Kidney glomerular epithelial cell (primary cell): ENCODE measurements around the gene PRR5.

Experiments
- DNase-seq: peaks from one replicate; lab custom pipeline; 2025; lab: John Stamatoyannopoulos, UW

The PRR5 gene

DNA sequence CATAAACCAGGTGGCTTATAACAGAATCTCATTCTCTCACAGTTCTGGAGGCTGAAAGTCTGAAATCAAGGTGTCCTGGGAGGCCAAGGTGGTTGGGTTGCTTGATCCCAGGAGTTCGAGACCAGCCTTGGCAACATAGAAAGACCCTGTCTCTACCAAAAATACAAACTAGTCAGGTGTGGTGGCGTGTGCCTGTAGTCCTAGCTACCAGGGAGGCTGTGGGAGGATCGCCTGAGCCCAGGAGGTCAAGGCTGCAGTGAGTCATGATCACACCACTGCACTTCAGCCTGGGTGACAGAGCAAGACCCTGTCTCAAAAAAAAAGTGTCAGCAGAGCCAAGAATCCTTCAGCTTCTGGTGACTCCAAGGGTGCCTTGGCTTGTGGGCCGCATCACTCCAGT, 8.9 kb upstream of the PRR5 start:
- no peak for DNase-seq

DNA sequence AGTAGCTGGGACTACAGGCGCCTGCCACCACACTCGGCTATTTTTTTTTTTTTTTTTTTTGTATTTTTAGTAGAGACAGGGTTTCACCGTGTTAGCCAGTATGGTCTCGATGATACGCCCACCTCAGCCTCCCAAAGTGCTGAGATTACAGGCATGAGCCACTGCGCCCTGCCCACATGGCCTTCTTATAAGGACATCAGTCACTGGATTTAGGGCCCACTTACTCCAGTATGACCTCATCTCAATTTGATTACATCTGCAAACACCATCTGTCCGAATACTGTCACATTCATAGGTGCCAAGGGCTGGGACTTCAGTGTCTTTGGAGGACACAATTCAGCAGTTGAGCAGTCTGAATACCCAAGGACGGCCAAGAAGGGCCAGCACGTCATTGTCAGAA, 8.2 kb upstream of the PRR5 start:
- no peak for DNase-seq

DNA sequence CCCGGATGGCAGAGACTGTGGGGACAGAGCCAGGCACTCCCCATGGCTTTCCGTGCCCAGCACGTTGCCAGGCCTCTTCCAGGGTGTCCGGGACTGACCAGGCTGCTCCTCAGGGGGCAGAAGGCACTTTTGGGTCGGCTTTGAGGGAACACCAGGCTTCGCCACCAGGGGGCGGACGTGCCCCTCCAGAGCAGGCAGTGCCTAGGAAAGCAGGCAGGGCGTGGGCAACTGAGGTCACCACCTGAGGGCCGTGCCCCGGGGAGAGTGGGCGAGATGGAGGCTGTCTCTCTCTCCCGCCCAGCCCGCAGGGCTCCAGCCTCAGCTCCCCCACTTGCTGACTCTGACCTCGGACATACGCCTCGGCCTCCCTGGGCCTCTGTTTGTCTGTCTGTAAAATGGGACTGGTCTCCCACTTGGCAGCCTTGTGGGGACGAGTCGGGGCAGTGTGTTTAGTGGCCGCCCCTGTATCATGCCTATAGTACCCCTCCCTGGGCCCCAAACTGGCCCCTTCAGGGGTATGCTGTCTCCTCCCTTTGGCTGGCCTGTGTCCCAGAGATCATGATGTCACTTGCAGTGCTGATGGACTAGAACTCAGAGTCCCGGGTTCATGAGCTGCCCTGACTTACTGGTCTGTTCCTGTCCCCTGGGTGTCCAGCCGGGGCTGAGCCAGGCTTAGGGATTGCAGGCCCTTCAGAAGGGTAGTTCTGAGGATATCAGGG, 4.4 kb upstream of the PRR5 start:
- DNase-seq = peak; percentile 72

DNA sequence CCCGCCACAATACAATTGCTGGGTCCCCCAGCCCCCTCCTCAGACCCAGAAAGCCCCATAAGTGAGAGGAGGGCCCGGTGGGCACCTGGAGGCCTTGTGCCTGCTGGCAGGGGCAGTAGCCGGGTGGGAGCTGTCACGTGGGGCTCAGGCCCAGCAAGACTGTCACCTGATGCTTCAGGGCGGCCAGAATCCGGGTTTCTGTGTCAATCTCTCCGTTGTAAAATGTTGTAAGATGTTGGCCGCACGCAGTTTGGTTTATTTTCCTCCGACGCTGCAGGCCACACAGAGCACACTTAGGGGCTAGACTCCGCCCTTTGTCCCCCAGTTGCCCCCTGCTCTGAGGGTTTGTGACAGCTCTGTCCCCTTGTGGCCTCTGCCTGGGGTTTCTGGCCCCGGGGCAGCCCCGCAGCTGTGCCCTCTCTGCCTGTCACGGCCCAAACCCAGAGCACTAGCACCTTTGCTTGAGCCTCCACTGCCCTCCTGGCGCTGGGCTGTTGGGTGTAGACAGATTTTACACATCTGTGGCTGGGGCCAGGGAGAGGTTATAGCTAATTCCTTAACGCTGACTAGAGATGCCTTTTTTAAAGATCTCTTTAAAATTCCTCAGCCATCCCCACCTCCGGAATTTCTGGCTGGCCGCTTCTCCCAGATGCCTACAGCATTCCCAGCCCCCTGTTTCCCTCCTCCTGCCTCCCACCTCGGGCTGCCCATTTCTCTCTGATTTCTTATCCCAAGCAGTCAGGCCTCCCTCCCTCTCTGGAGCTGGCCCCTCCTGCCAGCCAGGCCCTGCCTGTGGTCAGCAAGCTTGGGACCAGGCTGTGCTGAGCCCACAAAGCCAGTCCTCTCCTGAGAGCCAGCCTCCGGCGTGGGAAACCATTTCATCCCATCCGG, 3.2 kb upstream of the PRR5 start:
- DNase-seq = peak; percentile 89

DNA sequence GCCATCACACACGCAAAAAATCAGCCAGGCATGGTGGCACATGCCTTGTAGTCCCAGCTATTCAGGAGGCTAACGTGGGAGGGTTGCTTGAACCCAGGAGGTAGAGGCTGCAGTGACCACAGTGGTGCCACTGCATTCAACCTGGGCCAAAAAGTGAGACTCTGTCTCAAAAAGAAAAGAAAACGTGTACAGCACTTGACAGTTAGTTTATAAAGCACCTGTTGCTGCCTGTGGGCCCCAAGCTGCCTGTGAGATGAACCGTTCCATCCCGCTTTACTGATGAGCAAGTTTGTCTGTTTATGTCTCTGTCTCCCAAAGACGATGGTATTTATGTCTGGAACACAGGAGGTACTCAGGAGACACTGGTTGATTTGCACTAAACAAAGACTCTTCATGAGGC, 1.5 kb upstream of the PRR5 start:
- DNase-seq = no peak

DNA sequence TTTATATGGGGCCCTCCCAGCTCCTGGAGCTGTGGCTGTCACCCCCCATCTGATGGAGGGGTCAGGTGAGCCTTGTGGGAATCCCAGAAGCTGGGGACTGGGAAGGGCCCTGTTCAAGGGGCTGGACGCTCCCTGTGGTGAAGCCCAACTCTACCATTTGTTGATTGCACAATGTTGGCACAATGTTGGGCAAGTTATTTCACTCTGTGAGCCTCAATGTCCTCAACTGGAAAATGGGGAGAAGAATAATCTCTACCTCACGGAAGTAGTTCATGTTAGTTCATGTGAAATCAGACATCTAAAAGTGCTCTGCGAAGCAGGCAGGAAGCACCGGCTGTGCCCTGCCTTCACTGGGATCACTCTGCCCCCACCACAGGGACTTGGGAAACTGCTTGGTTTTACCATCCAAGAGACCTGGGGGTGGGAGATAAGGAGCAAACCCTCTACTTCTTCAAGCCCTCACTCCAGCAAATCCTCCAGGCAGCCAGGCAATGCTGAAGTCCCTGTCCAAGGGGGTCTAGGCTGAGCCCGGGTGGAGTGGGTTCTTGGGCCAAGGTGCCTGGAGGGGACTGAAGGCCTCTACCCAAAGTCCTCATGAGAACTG, 715 bp upstream of the PRR5 start:
- DNase-seq = no peak

DNA sequence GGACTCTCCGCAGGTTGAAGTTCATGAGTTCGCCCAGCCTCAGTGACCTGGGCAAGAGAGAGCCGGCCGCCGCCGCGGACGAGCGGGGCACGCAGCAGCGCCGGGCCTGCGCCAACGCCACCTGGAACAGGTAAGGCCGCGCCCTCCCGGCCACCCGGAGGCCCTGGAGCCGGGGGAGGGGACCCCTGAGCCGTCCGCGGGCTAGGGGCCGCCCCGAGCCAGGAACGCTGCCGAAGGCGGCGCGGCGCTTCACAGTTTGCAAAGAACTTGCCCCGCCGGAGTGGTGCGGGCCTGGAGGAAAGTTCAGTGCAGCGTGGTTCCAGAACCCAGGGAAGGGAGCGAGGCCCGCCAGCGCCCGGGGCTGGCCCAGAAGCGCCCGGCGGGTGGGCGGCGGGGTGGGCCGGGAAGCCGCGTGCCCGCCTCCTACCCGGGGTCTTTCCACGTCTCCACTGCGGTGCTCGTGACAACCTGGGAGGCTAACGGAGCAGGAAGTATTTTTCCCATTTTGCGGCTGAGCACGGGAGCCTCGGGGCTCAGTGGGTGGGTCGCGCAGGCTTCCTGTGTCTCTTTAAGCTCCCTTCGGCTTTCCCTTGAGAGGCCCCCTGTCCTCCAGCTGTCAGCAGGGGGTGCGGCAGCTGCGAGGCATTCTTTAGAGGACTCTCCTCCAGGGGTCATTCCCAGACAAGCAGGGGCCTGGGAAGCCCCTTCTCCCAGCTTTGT, 635 bp downstream of the PRR5 start:
- DNase-seq = peak; percentile 1

DNA sequence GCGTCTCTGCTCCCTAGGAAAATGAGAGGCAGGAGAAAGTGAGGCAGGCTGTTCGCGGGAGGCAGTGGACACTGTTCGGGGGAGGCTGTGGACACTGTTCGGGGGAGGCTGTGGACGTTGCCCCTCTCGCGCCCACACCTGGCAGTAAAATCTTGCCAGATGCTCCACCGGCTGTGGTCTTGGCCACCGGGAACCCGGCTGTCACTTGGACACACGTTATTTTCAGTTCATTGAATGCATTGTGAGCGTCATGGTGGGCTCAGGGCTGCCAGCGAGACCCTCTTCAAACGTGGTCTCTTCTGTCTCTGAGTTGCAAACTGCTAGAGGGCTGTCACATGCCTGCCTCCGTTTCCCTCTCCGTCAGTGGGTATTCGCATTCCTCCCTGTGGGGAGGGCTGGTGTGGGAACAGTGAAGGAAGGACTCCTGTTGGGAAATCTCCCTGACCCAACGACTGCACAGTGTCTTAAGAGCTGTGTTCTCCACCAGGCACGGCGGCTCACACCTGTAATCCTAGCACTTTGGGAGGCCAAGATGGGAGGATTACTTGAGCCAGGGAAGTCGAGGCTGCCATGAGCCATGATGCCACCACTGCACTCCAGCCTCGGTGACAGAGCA, 1.4 kb downstream of the PRR5 start:
- no peak for DNase-seq

DNA sequence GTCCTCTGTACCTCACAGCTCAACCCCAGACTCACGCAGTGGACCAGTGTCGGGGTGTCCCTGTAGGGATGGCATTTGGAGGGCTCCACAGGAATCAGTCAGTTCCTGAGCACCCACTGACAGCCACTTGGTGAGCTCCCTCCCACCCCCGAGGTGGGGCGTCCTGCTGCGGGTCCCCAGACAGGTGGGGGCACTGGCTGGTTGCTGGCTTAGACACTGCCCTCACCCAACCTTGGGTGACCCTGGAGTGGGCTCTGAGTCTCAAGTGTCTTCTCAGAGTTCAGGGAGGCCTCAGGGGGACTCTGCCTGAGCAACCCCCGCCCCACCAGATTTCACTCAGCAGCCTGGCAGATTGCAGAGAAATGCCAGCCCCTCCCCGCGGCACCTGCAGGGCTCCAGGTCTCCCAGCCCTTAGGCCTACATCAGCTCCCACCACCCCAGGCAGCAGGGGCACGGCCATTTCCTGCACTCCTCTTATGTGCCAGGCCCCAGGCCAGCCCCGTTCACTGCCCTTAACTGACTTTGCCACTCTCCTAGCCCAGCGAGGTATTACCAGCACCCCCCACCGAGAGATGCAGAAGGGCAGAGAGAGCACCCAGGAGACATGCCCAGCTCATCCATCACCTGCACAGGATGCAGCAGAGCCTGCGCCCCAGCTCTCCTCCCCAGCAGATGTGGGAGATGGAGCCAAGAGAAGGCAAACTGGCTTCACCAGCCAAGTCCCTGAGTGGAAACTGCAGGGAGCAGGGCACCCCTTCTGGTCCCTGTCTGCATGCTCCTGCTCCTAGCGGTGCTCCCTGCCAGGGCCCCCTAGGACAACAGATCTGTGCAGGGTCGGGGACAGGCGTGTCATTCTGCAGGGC, 2.4 kb downstream of the PRR5 start:
- DNase-seq = no peak

DNA sequence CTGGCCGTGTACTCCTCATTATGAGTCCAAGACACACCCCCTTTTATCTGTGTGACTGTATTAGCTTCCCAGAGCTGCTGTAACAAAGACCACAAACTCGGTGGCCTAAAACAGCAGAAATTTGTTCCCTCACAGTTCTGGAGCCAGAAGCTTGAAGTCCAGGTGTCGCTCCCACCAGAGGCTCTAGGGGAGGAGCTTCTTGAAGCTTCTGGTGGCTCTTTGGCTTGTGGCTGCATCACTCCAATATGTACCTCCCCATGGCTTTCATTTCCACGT, 3.0 kb downstream of the PRR5 start:
- no peak for DNase-seq

DNA sequence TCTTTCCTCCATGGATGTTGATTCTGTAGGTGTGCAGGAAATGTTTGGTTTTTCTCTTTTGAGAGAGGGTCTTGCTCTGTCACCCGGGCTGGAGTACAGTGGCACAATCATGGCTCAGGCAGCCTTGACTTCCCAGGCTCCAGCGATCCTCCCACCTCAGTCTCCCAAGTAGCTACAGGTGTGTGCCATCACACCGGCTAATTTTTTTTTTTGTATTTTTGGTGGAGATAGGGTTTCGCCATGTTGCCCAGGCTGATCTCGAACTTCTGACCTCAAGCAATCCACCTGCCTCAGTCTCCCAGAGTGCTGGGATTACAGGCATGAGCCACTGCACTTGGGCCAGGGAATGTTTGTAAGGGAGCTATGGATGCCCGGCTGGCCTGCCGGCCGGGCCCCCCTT, 4.5 kb downstream of the PRR5 start:
- DNase-seq = no peak

DNA sequence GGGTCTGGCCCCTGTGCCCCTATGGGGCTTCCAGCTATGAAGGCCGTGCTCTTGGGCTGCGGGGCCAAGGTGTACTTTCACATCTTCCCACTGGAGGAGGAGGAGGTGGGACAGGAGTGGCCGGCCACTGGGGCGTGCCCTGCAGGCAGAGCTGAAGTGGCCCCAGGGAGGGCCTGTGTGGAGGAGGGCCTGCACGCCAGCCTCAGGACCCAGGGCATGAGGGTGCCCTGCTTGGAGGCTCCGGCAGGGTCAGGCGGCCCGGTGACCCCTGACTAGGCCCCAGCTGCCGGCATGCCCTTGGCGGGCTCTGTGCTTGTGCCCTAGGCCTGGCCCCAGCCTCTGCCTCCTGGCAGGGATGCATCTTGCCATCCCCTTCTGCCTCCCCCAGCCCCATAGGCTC, 5.2 kb downstream of the PRR5 start:
- DNase-seq = no peak

DNA sequence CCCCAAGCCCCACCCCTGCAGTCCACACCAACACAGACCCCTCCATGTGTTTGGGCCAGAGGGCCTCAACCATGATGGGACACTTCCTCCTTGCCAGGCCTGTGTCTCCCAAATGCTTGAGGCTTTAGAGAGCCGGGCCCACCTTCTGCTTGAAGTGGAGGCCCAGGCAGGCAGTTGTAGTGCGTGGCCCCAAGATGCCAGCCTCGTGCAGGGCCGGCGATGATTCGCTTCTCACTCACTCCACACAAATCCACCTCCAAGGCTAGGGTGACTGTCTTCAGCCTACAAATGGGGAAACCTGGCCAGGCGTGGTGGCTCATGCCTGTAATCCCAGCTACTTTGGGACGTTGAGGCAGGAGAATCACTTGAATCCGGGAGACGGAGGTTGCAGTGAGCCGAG, 5.7 kb downstream of the PRR5 start:
- peak; percentile 34 for DNase-seq

DNA sequence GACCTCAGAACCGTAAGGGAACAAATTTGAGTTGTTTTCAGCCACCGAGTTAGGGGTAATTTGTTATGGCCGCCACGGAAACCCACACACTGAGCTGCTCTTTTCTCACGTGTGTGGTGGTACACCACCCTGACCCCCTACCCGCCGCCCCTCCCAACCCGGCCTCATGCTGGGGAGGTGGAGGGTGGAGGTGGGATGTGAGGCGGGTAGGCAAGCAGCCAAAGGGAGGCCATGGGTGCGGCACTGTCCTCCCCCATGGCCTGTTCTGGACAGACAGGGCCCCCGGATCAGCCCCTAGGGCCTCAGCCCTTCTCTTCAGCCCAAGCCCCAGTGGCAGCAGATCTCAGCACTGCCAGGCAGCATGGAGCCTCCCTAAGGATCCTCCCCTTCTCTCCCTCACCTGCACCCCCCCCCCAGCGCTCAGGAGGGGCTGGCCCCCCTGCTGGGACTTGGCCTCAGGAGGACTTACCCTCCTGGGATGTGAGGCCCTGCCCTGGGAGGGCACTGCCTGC, 7.9 kb downstream of the PRR5 start:
- DNase-seq = no peak

DNA sequence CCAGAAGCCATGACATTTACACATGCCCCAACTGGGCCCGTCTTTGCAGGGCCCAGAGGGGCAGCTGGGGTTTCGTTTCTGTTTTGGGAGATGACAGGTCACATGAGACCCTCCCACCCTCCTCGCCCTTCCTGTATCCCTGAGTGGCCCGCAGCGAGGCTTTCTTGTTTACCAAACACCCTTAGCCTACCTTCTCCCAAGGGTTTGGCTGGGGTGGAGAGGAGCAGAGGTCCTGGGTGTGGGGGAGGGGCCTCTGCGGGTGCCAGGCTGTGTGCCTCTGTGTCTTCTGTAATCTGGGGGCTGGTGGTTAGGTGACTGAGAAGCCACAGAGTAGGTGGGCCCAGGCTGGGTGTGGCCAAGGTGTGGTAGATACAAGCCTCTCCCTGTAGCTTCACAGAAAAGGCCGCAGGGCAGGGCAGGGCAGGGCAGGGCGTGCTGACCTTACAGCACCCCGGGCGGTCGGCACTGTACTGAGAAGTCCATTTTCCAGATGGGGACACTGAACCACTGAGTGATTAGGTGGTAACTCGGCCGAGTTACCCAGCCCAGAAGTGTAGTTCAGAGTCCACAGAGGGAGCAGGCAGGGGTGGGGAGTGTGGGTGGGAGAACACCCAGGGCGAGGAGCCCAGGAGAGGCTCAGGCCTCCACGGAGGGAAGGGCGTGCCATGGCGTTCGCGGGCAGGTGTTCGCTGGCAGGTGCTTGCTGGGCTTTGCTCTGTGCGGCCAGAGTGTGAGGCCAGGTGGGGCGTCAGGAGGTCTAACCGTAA, 8.7 kb downstream of the PRR5 start:
- DNase-seq = no peak

DNA sequence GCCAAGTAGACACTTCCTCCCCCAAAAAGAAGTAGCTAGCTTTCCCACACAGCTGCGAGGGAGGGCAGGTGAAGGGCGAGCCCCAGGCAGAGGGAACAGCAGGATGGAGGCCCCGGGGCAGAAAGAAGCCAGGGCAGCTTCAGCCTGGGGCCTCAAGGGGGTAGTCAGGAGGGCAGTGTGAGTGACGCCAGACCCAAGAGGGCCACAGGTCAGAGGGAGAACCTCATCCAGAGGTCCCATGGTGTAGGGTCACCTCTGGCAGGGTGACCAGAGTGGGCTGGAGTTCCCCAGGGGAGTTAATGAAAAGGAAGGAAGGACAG, 9.2 kb downstream of the PRR5 start:
- no peak for DNase-seq

DNA sequence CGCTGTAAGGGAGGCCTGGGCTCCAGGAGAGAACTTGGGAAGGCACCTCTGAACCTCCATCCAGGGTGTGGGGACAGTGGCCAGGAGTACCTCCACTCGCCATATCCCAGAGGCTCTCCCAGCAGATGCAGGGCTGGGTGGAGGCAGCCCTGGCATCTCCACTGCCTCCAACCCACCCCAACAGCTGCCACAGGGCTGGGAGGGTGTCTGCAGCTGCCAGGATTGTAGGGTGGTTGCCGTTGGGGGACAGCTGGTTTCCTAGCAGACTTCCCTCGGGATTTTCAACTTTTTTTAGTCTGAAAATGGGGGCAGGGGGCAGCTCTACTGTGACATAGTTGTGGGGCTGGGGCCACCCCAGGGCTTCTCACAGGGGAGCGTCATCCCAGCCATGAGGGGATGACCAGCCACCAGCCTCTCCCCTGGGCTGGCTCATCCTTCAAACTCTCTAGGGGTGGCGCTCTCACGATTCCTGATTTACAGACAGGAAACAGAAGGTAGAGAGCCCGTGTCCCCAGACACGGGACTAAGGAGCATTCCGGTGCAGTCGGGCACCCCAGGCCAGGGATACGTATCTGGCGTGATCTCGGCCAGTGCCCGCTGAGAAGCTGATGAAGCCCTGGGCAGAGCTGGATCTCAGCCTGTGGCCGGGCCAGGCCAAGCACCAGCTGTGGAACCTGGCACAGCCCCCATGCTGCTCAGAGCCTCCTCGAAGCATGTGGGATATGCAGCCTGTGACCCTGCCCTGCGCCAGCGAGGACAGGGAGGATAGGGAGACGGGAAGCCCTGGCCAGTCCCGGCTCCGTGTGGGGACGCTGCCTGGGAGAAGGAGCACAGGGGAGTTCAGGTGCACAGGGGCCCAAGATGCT, 9.9 kb downstream of the PRR5 start:
- DNase-seq = no peak

DNA sequence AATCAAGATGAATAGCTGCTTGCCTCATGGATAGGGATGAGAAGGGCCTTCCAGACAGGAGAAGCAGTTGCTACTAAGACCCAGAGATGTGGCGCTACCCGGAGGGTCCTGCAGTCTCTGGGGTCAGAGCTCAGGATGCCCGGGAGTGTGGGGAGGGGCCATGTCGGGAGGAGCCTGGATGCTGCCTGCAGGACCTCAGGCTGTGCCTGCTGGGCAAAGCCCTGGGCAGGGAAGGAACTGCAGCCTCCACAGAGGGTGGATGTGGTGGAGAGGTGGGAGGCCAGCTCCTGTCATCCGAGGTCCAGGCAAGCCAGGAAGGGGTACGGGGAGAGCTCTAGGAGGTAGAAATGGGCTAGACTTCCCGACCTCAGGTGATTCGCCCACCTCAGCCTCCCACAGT, 11.0 kb downstream of the PRR5 start:
- no peak for DNase-seq

DNA sequence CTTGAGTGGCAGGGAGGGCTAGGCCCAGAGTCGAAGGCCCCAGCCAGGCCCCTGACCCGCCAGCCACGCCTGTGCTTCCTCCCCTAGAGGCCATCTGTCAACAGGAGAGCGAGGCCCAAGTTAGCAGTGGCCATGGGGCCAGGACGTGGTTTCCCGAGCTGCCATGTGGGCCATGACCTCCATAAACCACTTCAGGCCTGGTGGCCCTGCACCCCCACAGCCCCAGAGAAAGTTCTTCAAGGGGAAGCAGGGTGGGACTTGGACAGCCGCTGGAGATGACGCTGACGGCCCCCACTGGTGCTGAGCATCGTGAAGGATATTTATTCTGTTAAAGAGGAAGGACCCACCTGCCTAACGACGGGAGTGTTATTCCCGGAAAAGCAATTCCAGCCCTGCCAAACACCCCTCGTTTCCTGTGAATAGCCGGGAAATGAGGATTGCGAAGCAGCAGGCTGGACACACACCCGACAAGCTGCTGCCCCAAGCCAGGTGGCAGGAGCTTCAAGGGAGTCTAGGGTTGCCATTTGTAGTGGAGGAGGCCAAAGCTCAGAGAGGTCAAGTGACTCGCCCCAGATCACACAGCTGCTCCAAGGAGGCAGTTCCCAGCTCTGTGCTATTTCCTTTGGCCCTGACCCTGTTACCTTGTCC, 12.8 kb downstream of the PRR5 start:
- DNase-seq = no peak
